GM21528 (cell line): ENCODE results near the gene RTBDN.
"Not testable (repeated sequence)": the region's sequence is repeated elsewhere in the genome, so short reads cannot be mapped to it uniquely, and the experiment has no call there.

Experiments used
- ATAC-seq: cut with Tn5 transposase; IDR thresholded peaks from one replicate; pipeline ENCODE4 v1.9.1; 2021; ENCODE audit warnings: mild to moderate bottlenecking, moderate library complexity; ENCODE audit not compliant: unreplicated experiment, low FRiP score

The RTBDN gene

GRCh38 chr19:12858041-12858928 is 23.9 kb upstream of the RTBDN start:
- no peak for ATAC-seq

- no peak for ATAC-seq
Observed at GRCh38 chr19:12856653-12857052, 22.3 kb upstream of the RTBDN start.

GRCh38 chr19:12847159-12848139 is 13.1 kb upstream of the RTBDN start:
- peak; percentile 63 for ATAC-seq

GRCh38 chr19:12846613-12847012 is 12.2 kb upstream of the RTBDN start:
- ATAC-seq, result not testable (repeated sequence)

GRCh38 chr19:12843999-12844732 is 9.8 kb upstream of the RTBDN start:
- no peak for ATAC-seq

- ATAC-seq, result no peak
Observed at GRCh38 chr19:12843328-12843727, 8.9 kb upstream of the RTBDN start.

GRCh38 chr19:12842511-12842910 is 8.1 kb upstream of the RTBDN start:
- no peak for ATAC-seq

DNA sequence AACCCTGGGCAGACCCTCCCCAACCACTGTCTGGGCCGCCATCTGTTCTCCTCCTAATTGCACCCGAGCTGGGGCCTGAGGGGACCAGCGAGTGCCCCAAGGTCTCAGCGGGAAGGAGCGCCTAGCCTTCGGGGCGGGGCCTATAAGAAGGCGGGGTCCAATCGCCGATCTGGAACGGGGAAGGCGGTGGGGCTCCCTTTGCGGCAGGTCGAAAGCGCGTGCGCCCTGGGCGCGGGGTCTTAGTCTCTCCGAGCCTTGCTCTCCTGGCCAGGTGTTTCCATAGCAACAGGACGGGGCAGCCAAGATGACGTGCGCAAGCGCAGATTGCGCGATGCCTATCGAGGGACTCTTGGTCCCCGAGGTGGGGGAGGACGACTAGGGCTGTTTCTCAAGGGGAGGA is 6.7 kb upstream of the RTBDN start:
- no peak for ATAC-seq

DNA sequence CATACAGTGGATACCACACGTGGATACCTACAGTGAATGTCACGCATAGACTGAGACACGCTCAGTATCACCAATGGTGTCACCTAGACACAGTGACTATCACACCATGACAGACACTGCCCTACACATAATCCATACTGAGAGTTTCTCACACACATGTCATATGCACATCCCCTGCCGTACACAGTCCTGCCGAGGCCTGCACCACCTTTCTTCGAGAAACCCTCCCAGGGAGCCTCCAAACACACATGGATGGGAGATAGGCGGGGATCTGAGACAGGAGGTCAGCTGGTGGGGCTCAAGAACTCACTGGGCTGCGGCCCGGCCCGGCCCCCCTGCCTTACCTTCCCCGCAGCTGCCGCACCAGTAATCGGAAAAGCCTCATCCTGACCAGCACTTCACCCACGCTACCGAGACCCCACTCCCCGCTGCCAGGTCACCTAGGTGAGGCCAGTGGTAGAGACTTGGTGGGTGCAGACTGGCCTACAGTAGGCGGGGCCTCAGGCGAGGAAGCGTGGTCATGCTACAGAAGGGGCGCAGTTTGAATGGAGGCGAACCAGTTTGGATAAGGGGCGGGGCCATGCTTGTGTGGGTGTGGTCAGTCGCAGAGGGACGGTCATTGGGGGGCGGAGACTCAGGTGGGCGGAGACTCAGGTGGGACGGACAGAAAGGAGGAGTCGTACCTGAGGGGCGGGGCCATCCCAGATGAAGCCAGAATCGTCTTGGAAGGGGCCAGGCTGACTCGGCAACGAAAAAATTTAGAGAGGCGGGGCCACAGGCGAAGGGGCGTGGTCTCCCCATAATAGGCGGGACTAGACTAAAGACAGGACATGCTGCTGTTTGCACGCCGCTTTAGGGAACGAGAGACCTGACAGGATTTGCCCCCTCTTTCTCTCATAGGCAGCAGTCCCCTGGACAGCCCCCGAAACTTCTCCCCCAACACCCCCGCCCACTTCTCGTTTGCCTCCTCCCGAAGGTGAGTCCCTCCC is 6.0 kb upstream of the RTBDN start:
- no peak for ATAC-seq

DNA sequence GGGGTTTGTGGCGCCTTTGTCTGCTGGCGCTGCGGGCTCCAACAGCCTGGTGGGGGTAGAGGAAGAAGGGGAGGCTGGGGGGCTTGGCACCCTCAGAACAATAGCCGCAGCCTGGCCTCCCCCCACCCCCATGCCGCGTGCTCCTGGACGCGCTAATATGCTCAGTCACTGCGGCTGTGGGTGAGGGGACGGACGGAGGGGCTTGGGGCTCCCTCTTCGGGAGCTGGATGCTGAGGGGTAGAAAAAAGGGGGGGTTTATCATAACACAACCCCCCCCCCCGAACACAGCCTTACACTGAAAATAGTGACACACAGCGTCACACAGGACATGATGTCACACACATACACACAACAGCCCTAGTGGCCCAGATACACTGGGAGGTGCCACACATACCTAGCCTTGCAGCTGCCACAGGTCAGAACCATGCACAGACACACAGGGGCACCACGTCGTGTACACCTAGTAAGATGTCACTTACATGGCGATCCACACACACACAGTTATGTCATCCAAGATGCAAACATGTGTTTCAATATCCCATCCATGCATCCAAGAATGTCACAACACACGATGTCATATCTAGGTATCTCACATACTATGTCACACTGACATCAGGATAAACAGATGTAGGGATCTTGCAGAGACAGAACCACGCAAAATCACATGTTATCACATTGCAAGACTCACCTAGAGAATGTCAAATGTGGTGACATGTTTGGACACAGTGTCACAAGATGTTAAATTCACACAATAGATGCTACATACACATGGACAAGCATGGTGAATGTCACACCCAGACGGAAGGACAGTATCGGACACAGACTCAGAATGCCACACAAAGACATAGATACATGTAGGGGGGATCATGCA is 4.7 kb upstream of the RTBDN start:
- ATAC-seq, result no peak

DNA sequence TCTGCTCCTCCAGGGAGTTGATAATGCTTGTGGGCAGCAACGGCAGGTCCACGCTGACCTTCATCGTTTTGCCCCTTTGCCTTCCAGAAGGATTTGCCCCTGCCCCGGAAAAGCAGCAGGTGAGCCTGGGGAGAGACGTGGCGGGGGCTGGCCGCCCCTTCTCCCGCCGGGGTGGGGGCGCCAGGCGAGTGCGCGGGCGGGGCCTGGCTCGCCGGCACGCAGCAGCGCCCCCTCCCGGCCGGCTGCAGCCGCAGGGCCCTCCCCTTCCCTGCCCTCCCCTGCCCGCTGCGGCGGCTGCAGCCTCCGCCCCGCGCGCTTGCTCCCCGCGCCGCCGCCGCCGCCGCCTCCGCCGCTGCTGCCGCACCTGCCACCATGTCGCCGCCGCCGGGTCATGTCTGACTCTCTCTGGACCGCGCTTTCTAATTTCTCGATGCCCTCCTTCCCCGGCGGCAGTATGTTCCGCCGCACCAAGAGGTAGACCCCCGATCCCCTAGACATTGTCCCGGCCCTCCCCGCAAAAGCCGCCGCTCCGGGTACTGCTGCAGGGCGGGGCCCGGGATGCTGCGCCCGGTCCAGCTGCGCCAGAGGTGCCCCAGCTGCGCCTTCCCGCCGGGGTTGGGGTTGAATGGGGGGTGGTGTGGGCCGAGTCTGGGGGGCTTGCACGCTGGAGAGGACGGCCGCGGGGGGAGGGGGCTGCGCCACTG is 4.0 kb upstream of the RTBDN start, which contains the start of gene MAST1:
Gene MAST1 (plus strand): TSS at position 334 of the 704 bp plus-strand sequence. CDS start 58 bp downstream, at position 392.
- ATAC-seq, result no peak

GRCh38 chr19:12837225-12837624 is 2.8 kb upstream of the RTBDN start:
- ATAC-seq, result no peak

DNA sequence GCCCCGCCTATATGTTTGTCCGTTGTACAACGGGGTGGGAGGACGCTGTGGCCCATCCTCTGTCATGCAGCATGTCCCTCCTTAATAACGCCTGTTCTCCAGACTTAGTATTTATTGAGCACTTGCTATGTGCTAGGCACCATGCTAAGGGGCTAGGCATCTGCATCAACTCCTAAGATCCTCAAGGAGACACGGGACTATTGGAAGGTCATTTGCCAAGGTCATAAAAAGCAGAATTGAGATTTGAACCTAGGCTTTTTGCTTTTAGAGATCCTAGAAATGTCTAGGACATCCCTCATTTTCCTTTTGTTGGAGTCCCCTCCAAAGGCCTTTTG is 2.1 kb upstream of the RTBDN start:
- no peak for ATAC-seq

GRCh38 chr19:12834976-12835757 is 788 bp upstream of the RTBDN start:
- no peak for ATAC-seq

DNA sequence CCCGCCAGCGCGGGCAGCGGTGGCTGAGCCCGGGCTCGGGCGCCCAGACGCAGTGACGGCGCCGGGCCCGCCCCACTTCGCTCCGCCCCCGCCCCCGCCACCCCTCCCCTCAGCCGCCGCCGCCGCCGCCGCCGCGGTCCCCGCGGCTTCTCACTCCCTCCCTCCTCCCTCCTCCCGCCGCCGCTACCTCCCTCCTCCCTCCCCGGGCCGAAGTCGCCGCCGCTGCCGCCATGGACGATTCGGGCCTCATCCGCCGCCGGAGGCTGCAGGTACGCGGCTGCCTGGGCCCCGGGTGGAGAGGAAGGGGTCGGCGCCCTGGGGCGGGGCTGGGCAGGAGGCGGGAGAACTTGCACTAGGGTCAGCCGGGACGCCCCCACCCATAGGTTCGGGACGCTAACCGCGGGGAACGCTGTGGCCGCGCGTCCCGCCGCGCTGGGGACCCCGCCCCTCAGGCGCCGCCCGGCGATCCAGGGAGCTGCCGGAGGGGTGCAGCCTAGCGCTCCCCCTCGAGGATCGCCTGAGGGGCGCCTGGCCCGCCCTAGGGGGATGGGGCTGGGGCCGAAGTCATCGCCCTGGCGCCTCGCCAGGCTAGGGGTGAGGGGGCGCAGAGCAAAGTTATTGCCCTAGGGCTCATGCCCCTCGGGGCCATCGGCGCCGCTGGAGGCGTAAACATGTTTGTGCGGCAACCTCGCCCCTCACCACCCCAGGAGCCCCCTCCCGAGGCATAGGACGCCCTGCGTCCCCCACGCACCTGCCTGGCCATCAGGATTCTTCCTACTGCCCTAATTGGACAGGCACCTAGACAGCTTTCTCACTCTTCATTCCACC is 427 bp downstream of the RTBDN start:
- no peak for ATAC-seq

DNA sequence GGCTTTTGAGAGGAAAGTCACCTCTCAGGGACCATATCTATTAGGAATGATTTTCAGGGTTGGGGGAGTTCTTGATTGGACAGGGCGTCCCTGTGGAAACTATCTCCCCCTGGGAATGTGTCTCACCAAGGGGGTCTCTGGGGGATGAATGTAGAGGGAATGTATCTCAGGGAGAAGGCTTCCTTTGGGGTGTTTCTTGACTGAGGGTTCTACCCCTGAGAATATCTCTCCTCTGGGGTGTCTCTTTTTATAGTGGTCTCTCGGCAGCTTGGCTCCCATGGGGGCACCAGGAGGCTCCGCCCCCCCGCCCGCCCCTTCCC is 1.0 kb downstream of the RTBDN start:
- no peak for ATAC-seq
